GM18907 (cell line): Measurements from ENCODE around the gene TCN1.
"Not testable (repeated sequence)": the region's sequence is repeated elsewhere in the genome, so short reads cannot be mapped to it uniquely, and the experiment has no call there.

Source experiments
- ATAC-seq: cut with Tn5 transposase; IDR thresholded peaks from one replicate; pipeline ENCODE4 v1.9.1; 2021; ENCODE audit warnings: mild to moderate bottlenecking, moderate library complexity; ENCODE audit not compliant: unreplicated experiment

TCN1 gene

DNA sequence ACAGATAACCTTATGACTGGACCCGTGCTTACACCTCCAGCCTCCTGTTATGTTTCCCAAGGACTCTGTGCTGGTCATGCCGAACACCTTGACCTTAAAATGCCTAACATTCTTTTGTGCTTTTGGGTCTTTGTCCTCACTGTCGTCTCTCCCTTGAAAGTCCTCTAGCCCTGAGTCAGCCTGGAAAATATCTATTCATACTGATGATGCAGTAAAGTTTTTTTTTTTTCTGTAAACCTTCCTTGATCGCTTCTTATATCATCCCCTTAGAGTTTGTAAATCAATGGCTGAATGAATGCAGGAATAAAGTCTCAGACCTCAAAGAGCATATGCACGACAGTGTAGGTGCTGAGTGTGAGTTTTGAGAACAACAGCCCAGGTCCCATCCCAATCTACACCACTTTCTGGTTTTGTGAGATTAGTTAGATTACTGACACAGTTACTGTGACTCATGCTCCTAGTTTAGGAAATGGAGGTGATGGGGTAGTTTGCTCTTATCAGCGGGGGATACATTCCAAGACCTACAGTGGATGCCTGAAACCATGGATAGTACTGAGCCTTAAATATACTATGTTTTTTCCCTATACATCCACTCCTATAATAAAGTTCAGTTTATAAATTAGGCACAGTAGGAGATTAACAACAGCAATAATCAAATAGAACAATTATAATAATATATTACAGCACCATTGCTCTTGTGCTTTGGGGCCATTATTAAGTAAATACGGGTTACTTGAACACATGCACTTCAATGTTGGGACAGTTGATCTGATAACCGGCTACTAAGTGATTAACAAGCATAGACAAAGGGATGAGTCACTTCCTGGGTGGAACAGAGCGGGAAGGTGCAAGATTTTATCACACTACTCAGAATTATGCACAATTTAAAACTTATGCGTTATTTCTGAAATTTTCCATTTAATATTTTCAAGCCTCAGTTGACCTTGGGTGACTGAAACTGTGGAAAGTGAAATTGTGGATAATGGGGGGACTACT is 8.6 kb downstream of the TCN1 start:
- no peak for ATAC-seq

DNA sequence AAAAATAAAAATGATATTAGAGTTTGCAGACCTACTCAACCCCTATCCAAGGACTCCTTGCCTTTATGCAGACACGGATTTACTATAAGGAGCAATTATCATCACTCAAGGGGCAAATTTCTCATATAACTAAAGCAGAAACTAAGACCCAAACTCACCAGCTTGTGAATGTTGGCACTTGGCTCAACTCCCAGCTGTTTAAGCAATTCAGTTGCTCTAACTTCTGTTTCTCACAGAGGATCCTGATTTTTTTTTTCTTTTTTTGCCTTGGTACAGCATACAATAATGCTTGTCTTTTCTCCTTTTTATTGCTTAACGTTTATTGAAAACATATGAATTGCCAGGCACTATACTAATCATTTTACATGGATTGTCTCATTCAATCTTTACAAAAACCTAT is 11.4 kb downstream of the TCN1 start:
- no peak for ATAC-seq

DNA sequence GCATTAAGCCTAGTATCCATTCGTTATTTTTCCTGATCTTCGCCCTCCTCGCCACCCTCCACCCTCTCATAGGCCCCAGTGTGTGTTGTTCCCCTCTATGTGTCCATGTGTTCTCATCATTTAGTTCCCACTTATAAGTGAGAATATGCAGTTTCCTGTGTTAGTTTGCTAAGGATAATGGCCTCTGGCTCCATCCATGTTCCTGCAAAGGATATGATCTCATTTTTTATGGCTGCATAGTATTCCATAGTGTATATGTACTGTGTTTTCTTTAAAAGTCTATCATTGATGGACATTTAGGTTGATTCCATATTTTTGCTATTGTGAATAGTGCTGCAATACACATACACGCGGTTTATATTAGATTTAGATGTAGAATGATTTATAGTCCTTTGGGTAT is 14.9 kb downstream of the TCN1 start:
- ATAC-seq: not testable (repeated sequence)

DNA sequence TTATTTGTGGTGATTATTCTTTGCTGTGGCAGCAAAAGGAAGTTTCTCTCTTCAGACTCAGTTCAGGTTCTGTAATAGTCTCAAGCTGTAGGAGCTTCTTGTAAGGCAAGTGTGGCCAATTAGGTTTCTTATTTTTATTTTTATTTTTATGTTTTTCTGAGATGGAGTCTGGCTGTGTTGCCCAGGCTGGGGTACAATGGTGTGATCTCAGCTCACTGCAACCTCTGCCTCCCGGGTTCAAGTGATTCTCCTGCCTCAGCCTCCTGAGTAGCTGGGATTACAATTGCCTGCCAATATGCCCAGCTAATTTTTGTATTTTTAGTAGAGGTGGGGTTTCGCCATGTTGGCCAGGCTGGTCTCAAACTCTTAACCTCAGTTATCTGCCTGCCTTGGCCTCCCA is 16.7 kb downstream of the TCN1 start:
- ATAC-seq: not testable (repeated sequence)

DNA sequence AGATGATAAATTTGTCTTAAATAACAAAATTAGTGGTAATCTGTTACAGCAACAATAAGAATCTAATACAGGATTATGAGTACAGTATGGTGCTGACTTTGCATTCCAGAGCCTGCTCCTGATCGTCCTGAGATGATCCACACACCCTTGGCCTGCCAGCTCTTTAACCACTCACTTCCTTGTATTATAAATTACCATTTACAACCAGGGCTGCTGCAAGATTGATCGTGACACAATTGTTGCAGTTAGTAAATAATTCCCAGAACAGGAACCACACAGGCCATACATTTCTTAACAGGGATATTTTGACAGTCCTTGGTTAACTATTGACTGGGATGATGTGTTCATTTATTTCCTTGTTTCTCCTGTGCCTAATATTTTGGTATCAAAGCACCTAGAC is 17.2 kb downstream of the TCN1 start:
- peak; percentile 66 for ATAC-seq

DNA sequence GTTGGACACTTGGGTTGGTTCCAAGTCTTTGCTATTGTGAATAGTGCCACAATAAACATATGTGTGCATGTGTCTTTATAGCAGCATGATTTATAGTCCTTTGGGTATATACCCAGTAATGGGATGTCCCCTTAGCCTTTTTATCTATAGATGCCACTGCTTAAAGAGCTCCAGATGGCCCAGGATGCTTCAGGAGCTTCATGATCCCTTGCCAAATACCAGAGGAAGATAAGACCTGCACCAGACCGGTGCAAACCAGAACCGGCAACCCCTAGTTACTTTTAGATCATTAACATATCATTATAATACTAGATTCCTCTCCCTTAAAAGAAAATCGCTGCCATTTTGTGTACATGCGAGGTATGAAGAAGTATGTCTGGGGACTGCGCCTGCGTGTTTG is 17.8 kb downstream of the TCN1 start:
- not testable (repeated sequence) for ATAC-seq

DNA sequence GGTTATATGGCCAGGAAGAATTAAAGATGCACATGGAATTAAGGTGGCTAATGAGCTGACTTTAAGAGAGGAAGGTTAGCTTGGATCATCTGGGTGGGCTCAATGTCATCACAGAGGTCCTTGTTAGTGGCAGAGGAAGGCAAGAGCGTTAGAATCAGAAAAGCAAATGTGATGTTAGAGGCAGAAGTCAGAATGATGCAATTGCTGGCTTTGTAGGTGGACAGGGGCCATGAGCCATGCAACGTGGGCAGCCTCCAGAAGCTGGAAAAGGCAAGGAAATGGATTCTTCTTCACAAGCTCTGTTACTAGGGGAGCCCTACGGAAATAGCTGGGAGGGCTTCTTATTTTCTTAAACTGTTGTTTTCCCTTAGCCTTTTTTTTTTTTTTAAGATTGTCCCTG is 18.7 kb downstream of the TCN1 start:
- no peak for ATAC-seq

DNA sequence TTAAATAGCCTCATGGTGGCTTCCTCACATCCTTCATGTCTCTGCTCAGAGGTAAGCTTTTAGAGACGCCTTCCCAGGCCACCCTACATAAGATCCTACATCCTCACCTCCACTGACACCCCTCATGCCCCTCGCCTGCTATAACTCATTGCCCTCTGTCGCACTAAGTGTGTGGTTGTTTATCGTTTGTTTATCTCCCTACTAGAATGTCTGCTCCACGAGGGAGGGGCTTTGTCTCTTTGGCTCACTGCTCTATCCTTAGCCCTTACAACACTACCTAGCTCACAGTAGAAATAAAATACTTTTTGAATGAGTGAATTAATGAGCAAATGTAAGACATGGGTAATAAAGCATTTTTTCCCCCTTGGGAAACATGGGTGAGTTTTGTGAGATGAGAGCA is 19.7 kb downstream of the TCN1 start:
- no peak for ATAC-seq

DNA sequence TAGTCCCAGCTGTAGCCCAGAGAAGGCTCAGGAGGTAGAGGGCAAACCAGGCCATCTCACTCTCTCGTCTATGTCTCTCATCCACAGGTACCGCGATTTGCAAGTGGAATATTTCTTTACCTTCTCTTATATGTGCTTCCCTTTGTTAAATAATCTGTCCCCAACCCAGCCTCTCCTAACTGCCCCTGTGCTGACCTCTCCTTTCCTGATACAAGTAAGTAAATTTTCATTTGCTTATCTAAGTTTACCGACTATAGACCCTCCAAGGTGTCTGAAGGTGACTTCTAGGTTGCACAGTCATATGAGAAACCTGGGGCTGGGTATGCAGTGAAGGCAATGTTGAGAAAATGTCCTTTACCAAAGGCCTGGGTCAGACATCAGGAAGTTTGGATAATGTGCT is 20.9 kb downstream of the TCN1 start, which contains the start of gene CBLIF:
Gene CBLIF, minus strand, starts transcription at position 101 of the 400 bp plus-strand sequence. Its CDS starts 46 bp downstream, at position 55.
- ATAC-seq: no peak

DNA sequence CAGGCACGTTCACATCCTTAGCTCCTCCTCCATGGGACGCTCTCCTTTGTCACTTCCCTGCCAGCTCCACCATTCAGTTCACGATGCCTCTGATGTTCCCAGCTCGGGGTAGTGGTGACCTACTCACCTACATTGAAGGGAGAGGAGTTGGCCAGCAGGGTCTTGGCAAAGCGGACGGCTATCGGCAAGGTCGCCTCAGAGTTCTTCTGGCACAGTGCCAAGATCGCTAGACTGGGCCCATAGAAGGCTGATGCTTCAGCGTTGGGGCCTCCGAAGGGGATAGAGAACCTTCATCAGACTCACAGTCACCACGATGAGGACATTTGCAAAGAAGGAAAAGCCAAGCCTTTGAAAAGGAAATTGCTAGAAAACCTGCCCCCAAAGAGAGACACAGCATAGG is 24.0 kb downstream of the TCN1 start:
- no peak for ATAC-seq

DNA sequence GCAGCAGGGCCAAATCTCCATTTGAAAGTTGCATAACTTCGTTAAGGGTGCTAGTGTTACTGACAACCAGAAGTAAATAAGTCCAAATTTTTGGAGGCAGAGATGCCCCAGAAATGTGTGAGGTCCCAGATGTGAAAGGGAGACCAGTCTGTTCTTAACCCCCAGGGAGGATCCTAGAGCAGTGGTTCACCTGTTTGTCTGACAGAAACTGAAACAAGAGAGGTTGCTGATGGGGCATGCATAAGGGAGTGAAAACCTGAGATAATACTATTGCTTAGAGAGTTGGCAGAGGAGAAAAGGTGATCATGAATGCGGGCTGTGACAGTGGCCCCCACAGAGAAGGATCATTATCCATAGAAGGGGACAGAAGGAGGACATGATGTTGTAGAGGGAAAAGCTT is 24.8 kb downstream of the TCN1 start:
- ATAC-seq: peak; percentile 90

DNA sequence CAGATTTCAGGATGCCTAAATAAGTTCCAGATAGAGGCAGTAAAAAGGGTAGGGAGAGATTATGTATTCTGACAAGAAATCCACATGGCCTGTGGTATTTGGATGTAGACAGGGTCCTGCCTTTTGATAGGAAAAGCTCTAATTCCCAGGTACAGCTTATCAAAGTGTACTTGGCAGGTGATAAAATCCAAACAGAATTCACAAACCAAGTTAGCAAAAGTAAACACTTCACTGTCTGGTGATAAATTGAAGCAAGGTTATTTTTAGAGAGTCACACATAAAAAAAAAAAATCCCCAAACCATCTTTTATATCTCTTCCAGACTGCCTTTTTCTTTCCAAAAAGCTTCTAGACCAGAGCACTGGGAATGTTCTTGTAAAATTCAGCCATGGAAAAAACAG is 26.7 kb downstream of the TCN1 start:
- no peak for ATAC-seq

DNA sequence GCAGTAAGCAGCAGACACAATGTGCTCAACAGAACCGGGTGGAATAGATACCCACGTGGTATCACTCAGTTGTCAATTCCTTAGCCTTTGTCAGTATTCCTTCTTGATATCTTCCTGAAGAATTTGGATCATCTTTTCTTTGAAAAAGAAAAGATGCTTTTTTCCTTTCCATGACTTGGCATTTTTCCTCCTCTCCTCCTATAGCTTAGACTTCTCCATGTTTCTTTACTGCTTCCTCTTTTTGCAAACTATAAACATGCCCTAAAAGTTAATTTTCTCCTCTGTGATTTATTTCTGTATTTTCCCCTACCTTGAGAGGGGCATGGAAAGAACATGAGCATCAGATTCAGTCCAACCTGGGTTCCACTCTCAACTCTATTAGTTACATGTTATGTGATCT is 32.7 kb downstream of the TCN1 start:
- ATAC-seq: no peak

DNA sequence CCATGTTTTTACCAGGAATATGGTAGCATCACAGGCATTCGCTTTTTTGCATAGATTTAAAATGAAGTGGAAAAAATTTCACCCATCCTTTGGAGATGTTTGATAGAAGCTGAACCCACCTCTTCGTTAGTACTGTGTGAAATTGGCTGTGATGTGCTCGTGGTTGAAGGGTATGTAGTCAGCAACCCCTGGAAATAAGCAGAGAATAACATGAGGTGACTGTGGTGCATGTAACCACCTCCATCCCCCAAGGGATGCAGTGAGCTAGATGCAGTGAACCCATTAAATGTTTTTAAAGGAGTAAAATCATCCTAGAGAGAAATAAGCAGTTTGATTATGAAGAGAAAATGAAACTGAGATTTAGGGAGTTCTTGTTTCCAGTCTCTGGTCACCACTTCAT is 36.9 kb downstream of the TCN1 start:
- no peak for ATAC-seq

DNA sequence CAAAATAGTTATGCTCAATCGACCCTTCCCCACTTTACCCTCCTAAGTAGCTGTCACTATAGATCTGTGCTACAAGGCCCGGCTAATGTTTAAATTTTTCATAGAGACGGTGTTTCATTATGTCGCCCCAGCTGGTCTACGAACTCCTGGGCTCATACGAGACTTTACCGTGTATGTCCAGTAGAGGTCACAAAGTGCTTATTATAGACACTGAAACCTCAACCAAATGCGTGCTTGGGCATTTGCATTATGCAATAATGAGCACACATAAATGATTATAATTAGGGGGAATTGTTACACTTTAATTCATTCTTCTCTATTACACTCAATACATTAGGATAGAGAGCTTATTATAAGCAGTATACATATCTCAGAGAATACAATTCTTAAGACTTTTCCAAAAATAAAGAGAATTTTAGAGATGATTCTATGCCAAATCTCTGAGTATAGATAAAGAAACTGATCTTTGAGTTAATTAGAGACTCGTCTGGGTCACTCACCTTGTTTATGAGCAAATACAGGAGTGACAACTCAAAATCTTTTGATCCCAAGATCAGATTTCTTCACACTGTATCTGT is 43.2 kb downstream of the TCN1 start:
- ATAC-seq: peak; percentile 89

DNA sequence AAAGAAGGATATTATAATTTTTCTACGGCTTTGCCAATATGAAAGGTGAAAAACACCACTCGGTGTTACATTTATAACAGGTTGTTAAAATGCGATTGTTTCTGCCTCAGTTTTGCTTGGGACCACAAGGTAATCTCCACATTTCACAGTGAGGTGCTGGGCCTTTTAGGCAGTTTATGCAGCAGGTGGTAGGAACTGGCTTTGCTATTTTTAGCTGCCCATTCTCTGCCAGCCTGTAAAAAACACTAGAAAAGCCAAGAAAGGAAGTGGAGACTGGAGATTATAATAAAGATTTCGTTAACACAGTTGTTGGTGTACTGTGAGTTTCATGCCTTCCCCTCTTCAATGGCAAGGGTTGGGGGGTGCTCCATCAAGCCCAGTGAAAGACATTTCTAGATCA is 47.7 kb downstream of the TCN1 start:
- peak; percentile 39 for ATAC-seq

DNA sequence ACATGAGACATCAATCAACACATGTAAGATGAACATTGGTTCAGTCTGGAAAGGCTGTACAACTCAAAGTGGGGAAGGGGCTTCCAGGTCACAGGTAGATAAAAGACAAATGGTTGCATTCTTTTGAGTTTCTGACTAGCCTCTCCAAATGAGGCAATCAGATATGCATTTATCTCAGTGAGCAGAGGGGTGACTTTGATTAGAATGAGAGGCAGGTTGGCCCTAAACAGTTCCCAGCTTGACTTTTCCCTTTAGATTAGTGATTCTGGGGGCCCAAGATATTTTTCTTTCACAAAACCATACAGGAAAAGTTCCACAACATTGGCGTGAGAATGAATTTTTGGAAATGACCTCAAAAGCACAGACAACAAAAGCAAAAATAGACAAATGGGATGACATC is 49.9 kb downstream of the TCN1 start:
- not testable (repeated sequence) for ATAC-seq

DNA sequence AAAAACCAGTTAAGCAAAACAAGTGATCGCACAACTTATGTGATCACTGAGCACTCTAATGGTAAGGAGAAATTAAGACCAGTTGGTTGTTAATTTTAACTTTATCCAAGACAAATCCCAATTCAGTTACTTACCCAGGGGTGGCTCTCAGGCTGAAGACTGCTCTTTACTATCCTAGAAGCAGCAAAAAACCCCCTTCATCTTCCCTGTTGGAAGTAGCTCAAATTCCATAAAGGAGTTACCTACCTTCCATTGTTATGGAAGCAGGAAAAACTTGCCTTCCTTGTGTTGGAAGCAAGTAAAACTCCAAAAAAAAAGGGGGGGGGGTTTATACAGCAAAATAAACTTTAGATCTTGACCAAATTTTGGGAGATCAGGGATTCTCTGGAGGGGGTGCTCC is 50.5 kb downstream of the TCN1 start:
- ATAC-seq: no peak

DNA sequence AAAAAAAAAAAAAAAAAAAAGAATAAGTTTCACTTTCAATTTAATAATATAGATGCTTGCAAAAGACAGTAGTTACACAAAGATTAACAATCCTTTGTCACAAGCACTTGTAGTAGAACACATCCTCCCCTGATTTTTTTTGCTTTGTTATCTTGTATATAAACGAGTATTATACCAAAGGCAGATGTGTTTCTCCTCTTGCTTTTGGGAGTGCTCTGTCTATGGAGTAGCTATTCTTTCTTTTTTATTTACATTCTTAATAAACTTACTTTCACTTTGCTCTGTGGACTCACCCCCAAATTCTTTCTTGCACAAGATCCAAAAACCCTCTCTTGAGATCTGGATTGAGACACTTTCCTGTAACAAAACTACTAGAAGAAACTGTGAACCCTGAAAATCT is 52.3 kb downstream of the TCN1 start:
- ATAC-seq: no peak

DNA sequence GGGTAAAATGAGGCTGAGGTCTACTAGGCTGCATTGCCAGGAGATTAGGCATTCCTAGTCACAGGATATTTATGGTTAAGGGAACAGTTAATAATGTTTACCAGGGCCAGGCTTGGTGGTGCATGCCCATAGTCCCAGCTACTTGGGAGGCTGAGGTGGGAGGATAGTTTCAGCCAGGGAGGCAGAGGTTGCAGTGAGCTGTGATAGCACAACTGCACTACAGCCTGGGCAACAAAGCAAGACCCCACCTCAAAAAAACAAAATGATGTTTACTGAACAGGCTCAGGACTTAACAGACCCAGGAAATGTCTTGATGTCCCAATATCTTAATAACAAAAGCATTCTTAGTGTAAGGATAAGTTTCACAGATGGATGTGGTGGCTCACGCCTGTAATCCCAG is 52.9 kb downstream of the TCN1 start:
- ATAC-seq: no peak

DNA sequence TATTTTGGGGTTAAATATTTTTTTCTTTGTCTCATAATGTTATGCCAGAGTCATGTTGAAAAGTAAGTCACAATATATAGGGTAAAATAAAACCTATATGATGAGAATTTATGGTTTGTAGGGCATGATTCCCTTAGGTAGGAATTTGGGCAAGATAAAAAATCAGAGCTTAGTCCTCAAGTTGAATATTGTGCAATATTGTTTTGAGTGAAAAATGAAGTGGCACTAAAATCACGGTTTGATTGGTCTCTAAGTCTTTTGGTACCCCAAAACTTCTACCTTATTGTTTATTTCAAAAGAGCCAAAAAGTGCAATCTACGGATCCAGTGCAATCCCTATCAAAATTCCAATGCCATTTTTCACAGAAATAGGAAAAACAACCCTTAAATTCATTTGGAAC is 54.1 kb downstream of the TCN1 start:
- ATAC-seq: no peak

DNA sequence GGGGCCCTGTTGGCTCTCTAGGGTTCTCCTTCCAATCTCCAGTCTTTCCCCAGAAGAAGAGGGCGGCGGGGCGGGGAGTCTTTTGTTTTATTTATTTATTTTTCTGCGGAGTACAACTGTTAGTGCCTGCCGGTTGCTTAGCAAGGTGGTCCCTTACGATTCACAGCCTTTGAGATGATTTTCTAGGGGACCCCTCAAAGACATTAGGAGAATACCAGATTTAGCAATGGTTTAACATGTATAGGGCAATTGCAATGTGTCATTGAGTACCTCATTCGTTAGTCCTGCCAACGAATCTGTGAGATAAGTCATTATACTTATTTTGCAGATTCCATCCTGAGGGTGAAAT is 55.4 kb downstream of the TCN1 start:
- ATAC-seq: no peak
